Activated CD8-positive, alpha-beta memory T cell treated with anti-CD3 and anti-CD28 coated beads, Interleukin-2, amount 50 U/mL, for 1 hour (primary cell): ENCODE data around the gene CNOT11.

Experiments
- DNase-seq: peaks from one replicate; pipeline ENCODE4 v3.0.0-alpha.2; 2020; ENCODE audit errors: extremely low read depth

Gene CNOT11

GRCh38 chr2:101278925-101279324, 26.2 kb downstream of the CNOT11 start:
- no peak for DNase-seq

- no peak for DNase-seq
These were observed 28.8 kb downstream of the CNOT11 start for GRCh38 chr2:101281482-101281881.

- DNase-seq: no peak
These were observed 30.3 kb downstream of the CNOT11 start for GRCh38 chr2:101282980-101283379.

- no peak for DNase-seq
These were observed 34.0 kb downstream of the CNOT11 start for GRCh38 chr2:101286684-101287083.

- DNase-seq: no peak
These were observed 34.6 kb downstream of the CNOT11 start for GRCh38 chr2:101287303-101287702.

- DNase-seq: no peak
These were observed 38.0 kb downstream of the CNOT11 start for GRCh38 chr2:101290711-101291110.

GRCh38 chr2:101291973-101292372, 39.3 kb downstream of the CNOT11 start:
- DNase-seq: no peak

GRCh38 chr2:101293544-101293943, 40.9 kb downstream of the CNOT11 start:
- no peak for DNase-seq

- DNase-seq: no peak
These were observed 42.2 kb downstream of the CNOT11 start for GRCh38 chr2:101294861-101295260.

GRCh38 chr2:101295895-101296294, 43.2 kb downstream of the CNOT11 start:
- DNase-seq: no peak

- no peak for DNase-seq
These were observed 43.7 kb downstream of the CNOT11 start for GRCh38 chr2:101296371-101296770.

- DNase-seq: no peak
These were observed 44.7 kb downstream of the CNOT11 start for GRCh38 chr2:101297383-101297782.

GRCh38 chr2:101299604-101300003, 46.9 kb downstream of the CNOT11 start:
- DNase-seq: no peak

GRCh38 chr2:101300164-101300563, 47.5 kb downstream of the CNOT11 start:
- DNase-seq: no peak

- DNase-seq: no peak
These were observed 48.1 kb downstream of the CNOT11 start for GRCh38 chr2:101300836-101301235.

- DNase-seq: no peak
These were observed 49.3 kb downstream of the CNOT11 start for GRCh38 chr2:101302016-101302415.

- no peak for DNase-seq
These were observed 51.0 kb downstream of the CNOT11 start for GRCh38 chr2:101303688-101304087.

GRCh38 chr2:101305035-101305434, 52.3 kb downstream of the CNOT11 start:
- DNase-seq: no peak

- DNase-seq: no peak
These were observed 52.9 kb downstream of the CNOT11 start for GRCh38 chr2:101305492-101306078.

GRCh38 chr2:101306410-101306809, 53.7 kb downstream of the CNOT11 start:
- DNase-seq: no peak

GRCh38 chr2:101307503-101307902, 54.8 kb downstream of the CNOT11 start:
- no peak for DNase-seq

GRCh38 chr2:101307950-101308431, 55.3 kb downstream of the CNOT11 start:
- DNase-seq: no peak

- DNase-seq: peak; percentile 79
These were observed 55.9 kb downstream of the CNOT11 start, which contains the start of gene RNF149 for GRCh38 chr2:101308432-101309210. Gene RNF149, minus strand, starts transcription at chr2:101308701. Its CDS starts 113 bp downstream, at chr2:101308588.
